ENCODE results near the gene GPR87.

GRCh38 chr3:151259664-151260063 lies 57.0 kb downstream of the GPR87 start:
- TF ChIP-seq EZH2phosphoT487 (IDR thresholded peaks at IDR 0.05; ENCODE audit: borderline replicate concordance, low read length) (no peak), CTCF (conservative IDR thresholded peaks at IDR 0.05; ENCODE audit: low read depth, low read length) (no peak), EZH2 (IDR thresholded peaks at IDR 0.05; ENCODE audit: low read length, unreplicated experiment) (no peak)
